SK-N-MC (cell line): ENCODE data around the gene MTUS2.
"Not testable (repeated sequence)": the region's sequence is repeated elsewhere in the genome, so short reads cannot be mapped to it uniquely, and the experiment has no call there.

Experiments used
- EZH2 ChIP-seq: fragments of 200-600 bp; sonication (generic); IDR thresholded peaks from one replicate; pipeline ENCODE4 v1.6.1; 2017; ENCODE audit warnings: antibody characterized with exemption
- FOXP2 ChIP-seq: optimal IDR thresholded peaks from 2 replicates; pipeline ENCODE3; 2011; ENCODE audit warnings: mild to moderate bottlenecking, moderate library complexity; ENCODE audit not compliant: insufficient read depth; ENCODE audit errors: extremely low read length, control extremely low read depth
- POLR2AphosphoS5 ChIP-seq: IDR thresholded peaks from 2 replicates; pipeline ENCODE4 v1.6.1; 2012; ENCODE audit warnings: mild to moderate bottlenecking, low read depth, low read length, borderline replicate concordance

DNA sequence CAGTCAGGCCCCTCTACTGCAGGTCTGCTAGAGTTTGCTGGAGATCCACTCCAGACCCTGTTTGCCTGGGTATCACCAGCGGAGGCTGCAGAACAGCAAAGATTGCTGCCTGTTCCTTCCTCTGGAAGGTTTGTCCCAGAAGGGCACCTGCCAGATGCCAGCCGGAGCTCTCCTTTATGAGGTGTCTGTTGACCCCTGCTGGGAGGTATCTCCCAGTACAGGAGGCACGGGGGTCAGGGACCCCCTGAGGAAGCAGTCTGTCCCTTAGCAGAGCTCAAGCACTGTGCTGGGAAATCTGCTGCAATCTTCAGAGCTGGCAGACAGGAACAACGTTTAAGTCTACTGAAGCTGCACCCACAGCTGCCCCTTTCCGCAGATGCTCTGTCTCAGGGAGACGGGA is 382.6 kb downstream of the MTUS2 start:
- TF ChIP-seq EZH2, POLR2AphosphoS5, FOXP2: not testable (repeated sequence)
